GDM1 (cell line): ENCODE data around the gene C12orf43.
A peak's percentile ranks its signal among the peaks of the same experiment; 100 is the strongest.
"Not testable (repeated sequence)": the region's sequence is repeated elsewhere in the genome, so short reads cannot be mapped to it uniquely, and the experiment has no call there.

ENCODE experiments used
- DNase-seq: peaks from one replicate; lab custom pipeline; 2025; lab: John Stamatoyannopoulos, UW

The C12orf43 gene, protein sequence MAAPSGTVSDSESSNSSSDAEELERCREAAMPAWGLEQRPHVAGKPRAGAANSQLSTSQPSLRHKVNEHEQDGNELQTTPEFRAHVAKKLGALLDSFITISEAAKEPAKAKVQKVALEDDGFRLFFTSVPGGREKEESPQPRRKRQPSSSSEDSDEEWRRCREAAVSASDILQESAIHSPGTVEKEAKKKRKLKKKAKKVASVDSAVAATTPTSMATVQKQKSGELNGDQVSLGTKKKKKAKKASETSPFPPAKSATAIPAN

DNA sequence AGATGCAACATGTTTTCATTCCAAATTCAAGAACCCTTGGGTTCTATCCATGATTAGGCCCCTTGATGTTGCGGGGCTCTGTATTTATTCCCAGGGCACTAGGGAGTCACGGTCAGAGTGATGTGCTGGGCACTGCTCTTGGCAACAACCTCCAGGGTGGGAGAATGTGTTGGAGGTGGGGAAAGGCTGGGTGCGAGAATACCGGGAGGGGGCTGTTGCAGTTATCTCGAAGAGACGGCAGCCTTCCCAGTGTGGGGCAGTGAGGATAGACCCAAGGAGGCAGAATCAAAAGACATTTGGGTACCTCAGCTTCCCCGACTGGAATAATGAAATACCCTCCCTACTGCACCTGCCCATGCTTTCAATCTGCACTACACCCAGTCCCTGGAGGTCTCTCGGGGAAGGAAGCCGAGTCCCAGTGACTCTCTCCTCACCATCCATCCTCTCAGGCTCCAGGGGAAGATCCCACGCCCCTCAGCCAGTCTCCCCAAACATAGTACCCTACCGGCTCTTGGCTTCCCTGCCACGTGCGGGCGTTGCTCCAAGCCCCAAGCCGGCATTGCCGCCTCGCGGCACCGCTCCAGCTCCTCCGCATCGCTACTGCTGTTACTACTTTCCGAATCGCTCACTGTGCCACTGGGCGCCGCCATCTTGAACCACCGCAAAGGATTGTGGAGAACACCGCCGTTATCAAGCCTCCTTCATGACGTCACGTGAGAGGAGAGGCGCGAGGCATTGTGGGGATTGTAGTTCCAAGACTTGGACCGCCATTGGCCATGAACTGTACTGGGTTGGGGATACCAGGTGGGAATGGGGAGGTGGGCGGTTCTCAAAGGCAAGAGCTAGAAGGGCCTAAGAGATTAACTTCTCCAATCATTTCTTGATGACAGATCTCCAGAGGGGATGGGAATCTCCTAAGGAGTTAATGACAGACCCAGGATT lies at the start of gene C12orf43:
Gene C12orf43, minus strand, starts transcription at position 663 of the 942 bp plus-strand sequence. Its CDS starts 13 bp downstream, at position 650.
- peak; percentile 82 for DNase-seq

DNA sequence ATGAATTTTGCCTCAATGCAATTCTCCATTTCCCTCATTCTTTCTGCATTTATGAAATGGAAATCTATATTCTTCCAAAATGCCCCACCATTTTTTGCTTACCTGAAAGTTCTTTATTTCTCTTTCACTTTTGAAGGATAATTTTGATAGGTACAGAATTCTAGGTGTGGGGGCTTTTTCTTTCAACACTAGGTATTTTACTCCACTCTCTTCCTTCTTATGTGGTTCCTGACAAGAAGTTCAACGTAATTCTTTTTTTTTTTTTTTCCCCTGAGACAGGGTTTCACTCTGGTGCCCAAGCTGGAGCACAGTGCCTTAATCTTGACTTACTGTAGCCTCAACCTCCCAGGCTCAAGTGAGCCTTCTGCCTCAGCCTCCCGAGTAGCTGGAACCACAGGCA lies 49.1 kb upstream of the C12orf43 start:
- no peak for DNase-seq

DNA sequence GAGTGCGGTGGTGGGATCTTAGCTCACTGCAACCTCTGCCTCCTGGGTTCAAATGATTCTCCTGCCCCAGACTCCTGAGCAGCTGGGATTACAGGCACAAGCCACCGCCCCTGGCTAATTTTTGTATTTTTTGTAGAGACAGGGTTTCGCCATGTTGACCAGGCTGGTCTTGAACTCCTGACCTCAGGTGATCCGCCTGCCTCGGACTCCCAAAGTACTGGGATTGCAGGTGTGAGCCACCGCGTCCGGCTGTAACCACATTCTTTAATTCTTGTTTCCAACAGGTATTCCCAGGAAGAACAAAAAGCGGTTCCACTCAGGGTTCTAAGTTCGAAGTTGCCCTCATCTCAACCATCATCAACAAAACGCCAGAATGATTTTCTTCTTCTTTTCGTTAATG lies 48.3 kb upstream of the C12orf43 start:
- not testable (repeated sequence) for DNase-seq

DNA sequence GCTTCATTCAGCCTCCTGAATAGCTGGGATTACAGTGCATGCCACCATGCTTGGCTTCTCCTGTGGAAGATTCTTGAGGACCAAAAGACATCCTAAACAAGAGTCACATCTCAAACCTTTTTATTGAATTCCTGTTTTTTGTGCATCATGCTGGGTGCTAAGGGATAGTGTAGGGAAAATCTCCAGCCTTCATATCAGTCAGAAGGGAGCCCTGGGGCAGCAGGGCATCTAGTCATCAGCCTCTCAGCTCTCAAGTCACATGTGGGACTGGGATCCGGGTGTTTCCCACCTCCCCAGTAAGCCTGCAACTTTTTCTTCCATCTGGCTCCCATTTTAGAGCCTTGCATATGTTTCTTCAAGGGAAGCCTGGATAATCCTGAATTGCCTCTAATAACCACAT lies 47.8 kb upstream of the C12orf43 start:
- DNase-seq = no peak

DNA sequence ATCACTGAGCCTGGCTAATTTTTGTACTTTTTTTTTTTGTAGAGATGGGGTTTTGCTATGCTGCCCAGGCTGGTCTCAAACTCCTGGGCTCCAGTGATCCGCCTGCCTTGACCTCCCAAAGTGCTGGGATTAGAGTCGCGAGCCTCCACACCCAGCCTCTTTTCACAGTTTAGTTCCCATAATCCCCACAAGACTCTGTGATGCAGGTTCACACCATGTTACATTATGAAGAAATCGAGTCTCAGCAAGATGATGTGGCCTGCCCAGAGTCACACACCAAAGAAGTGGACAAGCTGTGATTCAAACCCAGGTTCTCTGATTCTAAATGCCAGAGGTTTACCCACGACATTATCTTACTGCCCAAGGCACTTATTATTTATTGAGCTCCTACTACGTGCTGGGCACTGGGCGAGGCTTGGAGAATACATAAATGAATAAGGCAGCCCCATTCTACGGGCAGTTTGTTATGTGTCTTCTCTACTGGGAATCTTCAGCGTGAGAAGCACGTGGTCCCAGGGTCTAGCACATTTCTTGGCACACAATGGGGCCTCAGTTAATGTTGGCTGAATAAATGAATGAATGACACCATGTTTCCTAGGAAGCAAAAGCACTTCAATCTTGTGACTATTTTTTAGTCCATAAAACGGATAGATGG lies 46.2 kb upstream of the C12orf43 start:
- DNase-seq = no peak

DNA sequence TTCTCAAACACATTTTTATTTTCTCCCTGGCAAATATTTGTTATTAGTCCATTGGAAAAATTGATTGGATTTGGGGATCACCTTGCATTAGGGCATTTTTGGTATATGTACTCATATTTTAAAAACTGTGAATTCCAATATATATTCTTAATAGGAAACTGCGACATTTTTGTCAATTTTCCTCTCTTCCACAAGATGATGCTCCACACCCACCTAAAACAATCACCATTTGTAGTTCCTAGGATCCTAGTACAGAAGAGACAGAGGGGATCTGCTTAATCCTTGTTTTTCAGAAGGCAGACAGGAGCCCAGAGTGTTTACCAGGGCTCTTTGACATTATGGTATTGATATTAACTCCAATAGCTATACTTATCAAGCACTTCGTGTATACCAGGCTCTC lies 45.5 kb upstream of the C12orf43 start:
- no peak for DNase-seq

DNA sequence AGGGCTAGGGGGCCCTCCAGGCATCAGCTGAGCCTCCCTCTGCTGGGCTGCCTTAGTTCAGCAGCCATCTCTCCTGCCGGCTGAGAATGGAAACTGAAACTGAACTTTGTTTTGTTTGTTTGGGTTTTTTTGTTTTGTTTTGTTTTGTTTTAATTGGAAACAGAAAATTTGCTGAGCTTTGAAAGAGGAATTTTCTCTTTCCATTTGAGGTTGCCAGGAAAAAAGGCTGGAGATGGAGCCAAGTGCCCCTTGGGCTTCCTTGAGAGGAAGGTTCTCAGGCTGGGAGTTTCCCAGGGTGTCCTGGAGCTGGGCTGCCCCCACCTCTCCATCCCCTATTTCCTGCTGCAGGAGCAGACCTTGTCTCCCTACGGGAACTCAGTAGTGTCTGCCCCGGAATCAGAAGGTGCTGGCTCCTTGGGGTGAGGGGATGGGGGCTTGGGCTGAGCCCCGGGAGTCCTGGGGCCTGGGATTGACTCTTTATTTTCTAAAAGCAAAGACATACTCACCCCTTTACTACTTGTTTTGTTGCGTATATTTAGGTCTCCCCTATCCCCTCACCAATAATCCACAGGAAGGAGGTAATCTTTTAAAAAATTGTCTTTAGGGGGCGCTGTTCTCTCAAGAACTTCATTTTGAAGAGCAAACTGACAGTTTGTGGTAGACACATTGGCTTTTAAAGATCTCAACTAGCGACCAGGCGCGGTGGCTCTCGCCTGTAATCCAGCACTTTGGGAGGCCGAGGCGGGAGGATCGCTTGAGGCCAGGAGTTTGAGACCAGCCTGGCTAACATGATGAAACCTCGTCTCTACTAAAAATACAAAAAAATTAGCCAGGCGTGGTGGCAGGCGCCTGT lies 44.1 kb upstream of the C12orf43 start:
- DNase-seq = peak; percentile 35

DNA sequence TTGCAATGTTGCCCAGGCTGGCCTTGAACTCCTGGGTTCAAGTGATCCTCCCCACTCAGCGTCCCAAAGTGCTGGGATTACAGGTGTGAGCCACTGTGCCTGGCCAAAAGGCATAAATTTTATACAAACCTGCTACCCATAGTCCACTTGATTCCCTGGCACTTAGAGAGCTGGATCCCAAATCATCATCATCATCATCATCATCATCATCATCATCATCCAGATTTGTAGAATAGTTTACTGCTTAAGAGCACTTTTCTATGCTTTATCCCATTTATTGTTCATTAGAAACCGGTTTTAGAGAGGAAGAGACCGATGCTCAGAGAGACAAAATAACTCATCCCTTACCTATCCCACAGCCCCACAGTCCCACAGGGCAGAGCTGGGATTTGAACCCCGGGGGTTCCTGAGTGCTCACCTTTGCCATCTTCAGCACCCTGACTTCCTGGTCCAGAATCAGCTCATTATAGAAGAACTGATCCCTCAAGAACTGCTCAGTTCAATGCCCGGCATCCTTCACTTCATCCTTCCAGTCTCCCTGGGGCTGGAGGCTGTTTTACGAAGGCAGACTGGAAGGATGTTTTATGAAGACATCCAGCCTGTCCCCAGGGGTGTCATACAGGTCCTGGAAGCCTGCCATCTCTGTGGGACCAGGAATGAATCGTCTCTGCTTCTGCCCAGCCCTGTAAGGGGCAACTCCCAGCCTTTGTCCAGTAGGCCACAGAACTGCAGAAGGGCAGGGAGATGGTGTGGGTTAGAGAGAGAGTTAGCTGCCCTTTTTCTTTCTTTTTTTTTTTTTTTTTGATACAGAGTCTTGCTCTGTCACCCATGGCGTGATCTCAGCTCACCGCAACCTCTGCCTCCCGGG lies 43.0 kb upstream of the C12orf43 start:
- no peak for DNase-seq

DNA sequence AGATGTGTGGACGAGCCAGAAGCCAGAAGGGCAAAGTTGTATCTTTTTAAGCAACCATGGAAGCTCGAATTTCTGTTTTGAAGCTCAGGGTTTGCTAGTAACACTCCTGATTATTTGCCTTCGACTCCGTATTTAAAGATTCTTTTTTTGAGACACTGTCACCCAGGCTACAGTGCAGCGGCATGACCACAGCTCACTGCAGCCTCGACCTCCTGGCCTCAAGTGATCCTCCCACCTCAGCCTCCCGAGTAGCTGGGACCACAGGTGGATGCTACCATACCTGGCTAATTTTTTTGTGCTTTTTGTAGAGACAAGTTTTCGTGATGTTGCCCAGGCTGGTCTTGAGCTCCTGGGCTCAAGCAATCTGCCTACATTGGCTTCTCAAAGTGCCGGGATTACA lies 41.5 kb upstream of the C12orf43 start:
- no peak for DNase-seq

DNA sequence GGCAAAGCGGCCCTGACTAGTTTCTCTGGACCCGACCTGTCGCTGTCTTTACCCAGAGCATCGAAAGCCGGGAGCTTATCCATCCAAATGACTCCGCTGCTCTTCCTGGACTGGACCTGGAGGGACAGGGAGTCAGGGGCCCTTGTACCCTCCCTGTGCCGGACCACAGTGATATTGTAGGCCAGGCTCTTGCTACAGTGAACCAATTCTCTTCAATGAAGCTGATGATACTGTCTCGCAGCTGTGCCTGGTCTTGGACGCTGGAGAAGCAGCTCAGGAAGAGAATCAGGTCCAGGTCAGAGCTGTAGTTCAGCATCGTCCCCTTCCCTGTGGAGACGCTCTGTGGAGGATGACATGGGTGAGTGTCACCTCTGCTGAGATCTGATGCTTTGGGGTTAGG lies 37.4 kb upstream of the C12orf43 start:
- no peak for DNase-seq

DNA sequence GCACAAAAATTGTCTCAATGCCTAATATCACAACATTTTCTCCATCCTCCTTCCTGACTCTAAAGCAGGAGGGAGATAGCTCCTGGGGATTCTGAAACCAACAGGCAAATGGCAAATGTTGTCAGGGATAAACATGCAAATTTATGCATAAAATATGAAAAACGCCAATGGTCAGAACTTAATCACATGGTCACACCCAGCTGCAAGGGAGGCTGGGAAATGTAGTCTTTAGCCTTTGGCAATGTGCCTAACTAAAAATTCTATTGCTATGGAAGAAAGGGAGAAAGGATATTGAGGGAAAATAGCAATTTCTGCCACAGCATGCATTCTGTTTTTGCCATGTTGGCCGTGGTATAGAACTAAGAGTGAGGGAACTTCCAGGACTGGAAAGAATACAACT lies 34.4 kb upstream of the C12orf43 start:
- DNase-seq = no peak

DNA sequence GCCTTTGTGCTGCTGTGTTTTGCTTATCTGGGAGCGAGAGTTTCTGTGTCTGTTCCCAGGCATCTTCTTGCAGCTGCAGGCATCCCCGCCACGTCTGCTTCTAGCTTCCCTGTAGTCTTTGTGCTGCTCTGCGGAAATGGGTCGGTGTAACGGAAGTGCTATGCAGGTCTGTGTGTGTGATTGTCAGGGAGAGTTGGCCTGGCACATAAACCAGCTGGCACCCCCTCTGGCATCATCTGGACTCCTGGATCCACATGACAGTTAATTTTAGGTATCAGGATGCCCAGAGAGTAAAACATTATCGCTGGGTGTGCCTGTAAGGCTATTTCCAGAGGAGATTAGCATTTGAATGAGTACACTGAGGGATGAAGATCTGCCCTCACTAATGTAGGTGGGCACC lies 32.2 kb upstream of the C12orf43 start:
- DNase-seq = no peak

DNA sequence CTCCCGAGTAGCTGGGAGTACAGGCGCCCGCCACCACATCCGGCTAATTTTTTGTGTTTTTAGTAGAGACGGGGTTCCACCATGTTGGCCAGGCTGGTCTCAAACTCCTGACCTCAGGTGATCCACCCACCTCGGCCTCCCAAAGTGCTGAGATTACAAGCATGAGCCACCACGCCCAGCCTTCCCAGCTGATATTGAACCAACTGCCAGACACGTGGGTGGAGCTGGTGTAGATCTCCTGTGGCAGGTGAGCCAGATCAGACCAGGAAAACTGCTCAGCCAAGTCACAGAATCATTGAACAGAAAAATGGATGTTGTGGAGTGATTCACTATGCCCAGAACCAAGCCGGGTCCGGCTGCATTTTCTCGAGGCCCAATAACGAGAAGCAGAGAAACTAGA lies 31.1 kb upstream of the C12orf43 start:
- DNase-seq = not testable (repeated sequence)

DNA sequence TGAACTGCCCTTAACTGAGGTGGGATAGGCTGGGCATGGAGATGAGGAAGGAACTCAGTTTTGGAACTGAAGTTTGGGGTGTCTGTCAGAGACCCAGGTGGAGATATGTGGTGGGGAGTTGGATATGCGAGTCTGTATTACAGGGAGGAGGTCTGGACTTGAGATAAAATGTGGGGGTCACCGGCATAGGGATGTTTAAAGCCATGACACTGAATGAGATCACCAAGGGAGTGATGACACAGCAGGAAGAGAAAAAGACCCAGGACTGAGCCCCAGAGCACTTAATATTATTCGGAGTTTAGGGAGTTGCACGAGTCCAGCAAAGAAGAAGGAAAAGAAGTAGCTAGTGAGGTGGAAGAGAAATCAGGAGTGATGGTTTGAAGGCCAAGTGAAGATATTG lies 26.8 kb upstream of the C12orf43 start:
- no peak for DNase-seq

DNA sequence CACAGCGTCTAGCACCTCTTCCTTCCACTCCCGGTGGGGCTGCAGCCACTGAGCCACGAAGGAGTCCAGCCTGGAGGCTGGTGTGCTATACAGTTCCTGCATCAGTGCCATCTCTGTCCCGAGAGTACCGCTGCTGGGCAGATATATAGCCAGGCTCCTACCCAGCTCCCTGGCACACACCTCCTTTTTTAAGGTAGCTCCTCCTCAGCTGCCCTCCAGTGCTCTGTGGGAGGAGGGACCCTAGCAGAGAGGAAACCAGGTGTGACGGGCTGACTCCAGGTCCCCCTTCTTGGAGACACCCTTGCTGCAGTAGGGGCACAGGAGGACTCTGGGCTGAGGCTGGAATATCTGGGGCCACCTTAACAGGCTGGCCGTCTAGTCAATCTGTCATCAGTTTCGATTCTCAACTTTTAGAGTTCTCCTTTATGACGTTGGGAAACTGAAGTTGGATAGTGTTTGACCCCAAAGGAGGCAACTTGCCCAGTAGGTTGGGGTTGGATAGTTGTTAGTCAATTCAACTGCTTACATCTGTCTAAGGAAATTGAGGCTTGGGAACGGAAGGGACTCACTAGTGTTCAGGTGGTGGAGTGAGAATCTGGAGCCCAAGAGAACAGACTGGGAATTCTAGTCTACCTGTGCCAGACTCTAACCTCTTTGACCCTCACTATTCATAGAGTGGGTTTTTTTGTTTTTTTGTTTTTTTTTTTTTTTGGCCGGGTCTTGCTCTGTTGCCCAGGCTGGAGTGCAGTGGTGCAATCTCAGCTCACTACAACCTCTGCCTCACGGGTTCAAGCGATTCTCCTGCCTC lies 22.8 kb upstream of the C12orf43 start, which contains the start of gene OASL:
Gene OASL, minus strand, starts transcription at position 386 of the 808 bp plus-strand sequence. Its CDS starts 275 bp downstream, at position 111.
- peak; percentile 10 for DNase-seq

DNA sequence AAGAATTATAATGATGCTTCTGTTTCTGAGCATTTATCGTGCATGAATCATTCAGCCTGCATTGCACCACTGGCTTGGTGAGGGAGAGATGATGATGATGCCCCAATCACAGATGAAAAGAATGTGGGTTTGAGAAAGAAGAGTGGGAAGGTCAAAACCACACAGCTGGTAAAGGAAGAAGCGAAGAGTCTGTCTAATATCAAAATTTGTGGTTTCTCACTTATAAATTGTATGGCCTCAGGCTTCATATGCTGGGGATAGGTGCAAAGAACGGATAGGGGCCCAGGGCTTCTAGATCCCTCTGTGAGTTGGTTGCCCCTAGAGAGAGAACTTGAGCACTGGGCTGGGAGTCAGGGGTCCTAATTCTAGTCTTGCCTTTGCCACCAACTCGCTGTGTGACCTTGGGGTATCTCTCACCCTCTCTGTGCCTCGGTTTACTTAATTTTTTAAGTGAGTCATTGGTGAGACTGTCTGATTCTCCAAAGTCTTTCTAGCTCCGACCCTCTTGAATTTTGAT lies 20.6 kb upstream of the C12orf43 start:
- no peak for DNase-seq

DNA sequence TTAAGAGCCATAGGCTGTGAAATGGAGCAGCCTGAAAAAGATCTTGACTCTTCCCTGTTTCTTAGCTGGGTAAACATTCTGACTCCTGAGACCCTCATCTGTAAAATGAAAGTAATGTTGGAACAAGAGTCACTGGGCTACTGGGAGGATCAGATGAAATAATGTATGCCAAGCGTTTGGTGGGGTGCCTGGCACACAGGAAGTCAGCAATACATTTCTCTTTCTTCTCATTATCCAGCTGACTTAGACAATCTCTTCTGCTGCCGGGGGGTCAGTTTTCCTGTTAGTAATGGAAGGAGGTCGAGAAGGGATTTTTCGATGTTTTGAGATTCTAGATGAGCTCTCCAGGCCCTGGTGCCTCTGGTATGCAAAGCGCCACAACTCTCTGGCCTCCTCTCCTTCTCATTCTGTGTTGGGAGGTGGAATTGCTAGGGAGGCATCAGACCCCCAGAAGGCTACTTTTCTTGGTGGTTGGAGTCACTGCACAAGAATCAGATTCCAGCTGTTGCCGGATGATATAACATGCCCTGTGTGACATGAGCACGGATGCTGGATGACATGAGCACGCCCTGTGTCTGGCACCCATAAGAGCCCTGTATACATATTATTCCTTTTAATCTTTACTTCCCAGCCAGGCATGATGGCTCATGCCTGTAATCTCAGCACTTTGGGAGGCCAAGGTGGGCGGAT lies 18.5 kb upstream of the C12orf43 start:
- DNase-seq = no peak

DNA sequence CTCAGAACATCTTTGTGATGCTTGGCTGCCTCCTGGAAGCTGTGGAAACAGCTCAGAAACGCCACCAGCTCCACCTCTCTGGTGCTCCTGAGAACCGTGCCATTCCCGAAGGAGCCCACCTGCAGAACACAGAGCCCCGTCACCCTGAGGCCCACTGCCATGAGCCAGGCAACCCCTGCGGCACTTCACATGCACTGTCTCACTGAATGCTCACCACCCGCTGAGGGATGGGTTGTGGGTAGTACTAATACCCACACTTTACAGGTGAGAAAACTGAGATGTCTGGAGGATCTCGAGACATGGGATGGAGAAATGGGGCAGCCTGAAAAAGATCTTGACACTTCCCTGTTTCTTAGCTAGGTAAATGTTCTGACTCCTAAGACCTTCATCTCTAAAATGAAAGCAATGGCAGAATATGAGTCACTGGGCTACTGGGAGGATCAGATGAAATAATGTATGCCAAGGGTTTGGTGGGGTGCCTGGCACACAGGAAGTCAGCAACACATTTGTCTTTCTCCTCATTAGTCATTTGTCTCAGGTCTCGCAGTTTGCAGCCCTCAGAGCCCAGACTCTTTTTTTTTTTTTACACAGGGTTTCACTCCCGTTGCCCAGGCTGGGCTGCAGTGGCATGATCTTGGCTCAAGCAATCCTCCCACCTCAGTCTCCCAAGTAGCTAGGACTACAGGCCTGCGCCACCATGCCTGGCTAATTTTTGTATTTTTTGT lies 17.5 kb upstream of the C12orf43 start:
- no peak for DNase-seq
